ENCODE results near the gene PRKCZ. TPM values are rescaled to one million over a fixed set of nuclear protein-coding genes. Genes with fewer than 3 reads are reported as not detected.

The PRKCZ gene
- total RNA-seq, 1 donor from 2014 or later = 7.8 TPM

DNA sequence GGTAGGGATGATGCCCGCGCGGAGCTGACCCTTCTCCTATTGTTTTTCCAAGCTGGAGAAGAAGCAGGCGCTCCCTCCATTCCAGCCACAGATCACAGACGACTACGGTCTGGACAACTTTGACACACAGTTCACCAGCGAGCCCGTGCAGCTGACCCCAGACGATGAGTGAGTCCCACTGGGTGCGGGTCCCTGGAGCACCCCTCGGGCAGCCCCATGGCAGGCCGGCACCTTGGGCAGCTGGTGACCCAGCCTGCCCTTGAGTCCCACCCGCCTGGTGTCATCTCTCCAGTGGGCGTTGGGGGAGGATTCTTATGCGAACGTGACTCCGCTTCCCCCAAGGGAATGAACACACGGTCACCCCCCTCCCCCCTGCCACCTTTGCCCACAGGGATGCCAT, 134.3 kb downstream of the PRKCZ start:
- H3K9me3 Mint-ChIP-seq (ENCODE audit: low read depth) = no peaks in the 10 kb centered on the region
- no peaks in the 10 kb centered on the region for H3K27me3 Mint-ChIP-seq (ENCODE audit: low read depth)
- TF ChIP-seq, protein P1, sequence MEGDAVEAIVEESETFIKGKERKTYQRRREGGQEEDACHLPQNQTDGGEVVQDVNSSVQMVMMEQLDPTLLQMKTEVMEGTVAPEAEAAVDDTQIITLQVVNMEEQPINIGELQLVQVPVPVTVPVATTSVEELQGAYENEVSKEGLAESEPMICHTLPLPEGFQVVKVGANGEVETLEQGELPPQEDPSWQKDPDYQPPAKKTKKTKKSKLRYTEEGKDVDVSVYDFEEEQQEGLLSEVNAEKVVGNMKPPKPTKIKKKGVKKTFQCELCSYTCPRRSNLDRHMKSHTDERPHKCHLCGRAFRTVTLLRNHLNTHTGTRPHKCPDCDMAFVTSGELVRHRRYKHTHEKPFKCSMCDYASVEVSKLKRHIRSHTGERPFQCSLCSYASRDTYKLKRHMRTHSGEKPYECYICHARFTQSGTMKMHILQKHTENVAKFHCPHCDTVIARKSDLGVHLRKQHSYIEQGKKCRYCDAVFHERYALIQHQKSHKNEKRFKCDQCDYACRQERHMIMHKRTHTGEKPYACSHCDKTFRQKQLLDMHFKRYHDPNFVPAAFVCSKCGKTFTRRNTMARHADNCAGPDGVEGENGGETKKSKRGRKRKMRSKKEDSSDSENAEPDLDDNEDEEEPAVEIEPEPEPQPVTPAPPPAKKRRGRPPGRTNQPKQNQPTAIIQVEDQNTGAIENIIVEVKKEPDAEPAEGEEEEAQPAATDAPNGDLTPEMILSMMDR (IDR thresholded peaks at IDR 0.05) = no peak
- H3K27ac Mint-ChIP-seq (ENCODE audit: unreplicated experiment) = no peak overlapping the region
- peaks cover 6% of the 10 kb centered on the region for H3K4me1 Mint-ChIP-seq (ENCODE audit: low read depth)
- DNase-seq (ENCODE audit: low spot score) = no peak
- H3K4me3 Mint-ChIP-seq (ENCODE audit: unreplicated experiment) = no peak overlapping the region
- peaks cover 7% of the 10 kb centered on the region for H3K36me3 Mint-ChIP-seq (ENCODE audit: low read depth)

GRCh38 chr1:2184934-2185333, 134.7 kb downstream of the PRKCZ start:
- DNase-seq (ENCODE audit: low spot score) = no peak
- H3K4me3 Mint-ChIP-seq (ENCODE audit: unreplicated experiment) = no peak overlapping the region
- H3K9me3 Mint-ChIP-seq (ENCODE audit: low read depth) = no peaks in the 10 kb centered on the region
- no peaks in the 10 kb centered on the region for H3K27me3 Mint-ChIP-seq (ENCODE audit: low read depth)
- no peak overlapping the region for H3K27ac Mint-ChIP-seq (ENCODE audit: unreplicated experiment)
- H3K36me3 Mint-ChIP-seq (ENCODE audit: low read depth) = peaks cover 7% of the 10 kb centered on the region
- TF ChIP-seq, protein P1 (IDR thresholded peaks at IDR 0.05) = no peak
- peaks cover 4% of the 10 kb centered on the region for H3K4me1 Mint-ChIP-seq (ENCODE audit: low read depth)

GRCh38 chr1:2185880-2186855, 136.0 kb downstream of the PRKCZ start:
- peaks cover 7% of the 10 kb centered on the region for H3K36me3 Mint-ChIP-seq (ENCODE audit: low read depth)
- H3K4me3 Mint-ChIP-seq (ENCODE audit: unreplicated experiment) = no peak overlapping the region
- H3K9me3 Mint-ChIP-seq (ENCODE audit: low read depth) = no peaks in the 10 kb centered on the region
- H3K4me1 Mint-ChIP-seq (ENCODE audit: low read depth) = peaks cover 11% of the 10 kb centered on the region
- no peak overlapping the region for H3K27ac Mint-ChIP-seq (ENCODE audit: unreplicated experiment)
- no peak for DNase-seq (ENCODE audit: low spot score)
- TF ChIP-seq, protein P1 (IDR thresholded peaks at IDR 0.05) = no peak
- H3K27me3 Mint-ChIP-seq (ENCODE audit: low read depth) = no peaks in the 10 kb centered on the region

DNA sequence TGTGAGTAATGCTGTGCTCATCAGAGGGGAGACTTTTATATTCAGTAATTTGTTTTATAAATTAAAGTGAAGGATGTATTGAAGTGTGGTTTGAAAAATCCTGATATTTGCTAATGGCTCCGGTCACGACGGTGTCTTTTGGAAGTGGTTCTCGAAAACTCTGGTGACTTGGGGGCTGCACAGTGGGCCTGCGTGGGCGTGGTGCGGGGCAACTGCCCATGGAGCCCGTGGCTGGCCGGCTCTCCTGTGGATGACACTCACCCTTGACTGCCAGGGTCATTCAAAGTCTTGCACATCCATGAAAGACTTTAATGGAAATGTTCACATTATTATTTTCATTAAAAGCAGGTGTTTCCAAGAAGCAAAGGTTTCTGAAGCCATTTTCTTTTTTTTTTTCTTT, 136.7 kb downstream of the PRKCZ start:
- Mint-ChIP-seq H3K4me1 (ENCODE audit: low read depth) (peaks cover 15% of the 10 kb centered on the region), H3K4me3 (ENCODE audit: unreplicated experiment) (no peak overlapping the region), H3K27ac (ENCODE audit: unreplicated experiment) (no peak overlapping the region), H3K36me3 (ENCODE audit: low read depth) (peaks cover 7% of the 10 kb centered on the region), H3K27me3 (ENCODE audit: low read depth) (no peaks in the 10 kb centered on the region), H3K9me3 (ENCODE audit: low read depth) (no peaks in the 10 kb centered on the region)
- TF ChIP-seq, protein P1 (IDR thresholded peaks at IDR 0.05) = no peak
- no peak for DNase-seq (ENCODE audit: low spot score)

DNA sequence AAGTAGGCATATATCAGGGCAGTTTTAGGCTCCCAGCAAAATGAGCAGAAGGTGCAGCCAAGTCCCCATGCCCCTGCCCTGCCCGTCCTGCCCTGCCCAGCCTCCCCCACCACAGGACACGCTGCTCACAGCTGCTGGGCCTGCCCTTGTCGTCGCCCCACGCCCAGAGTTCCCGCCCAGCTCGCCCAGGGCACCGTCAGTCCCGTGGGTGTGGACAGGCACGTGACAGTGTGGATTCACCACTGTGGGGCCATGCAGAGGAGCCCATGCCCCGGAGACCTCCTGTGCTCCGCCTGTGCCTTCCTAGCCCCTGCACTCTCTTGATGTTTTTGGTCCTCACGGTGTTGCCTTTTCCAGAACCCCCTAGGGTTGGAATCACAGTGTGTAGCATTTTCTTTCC, 137.4 kb downstream of the PRKCZ start:
- H3K4me3 Mint-ChIP-seq (ENCODE audit: unreplicated experiment) = no peak overlapping the region
- peaks cover 6% of the 10 kb centered on the region for H3K36me3 Mint-ChIP-seq (ENCODE audit: low read depth)
- no peak overlapping the region for H3K27ac Mint-ChIP-seq (ENCODE audit: unreplicated experiment)
- no peaks in the 10 kb centered on the region for H3K9me3 Mint-ChIP-seq (ENCODE audit: low read depth)
- TF ChIP-seq, protein P1 (IDR thresholded peaks at IDR 0.05) = no peak
- no peak for DNase-seq (ENCODE audit: low spot score)
- peaks cover 23% of the 10 kb centered on the region for H3K4me1 Mint-ChIP-seq (ENCODE audit: low read depth)
- no peaks in the 10 kb centered on the region for H3K27me3 Mint-ChIP-seq (ENCODE audit: low read depth)

All from chondrocyte (in vitro differentiated cells).